HG03469 (cell line): ENCODE results near the gene YPEL4.

Experiments used
- ATAC-seq: cut with Tn5 transposase; IDR thresholded peaks from one replicate; pipeline ENCODE4 v1.9.1; 2021; ENCODE audit warnings: mild to moderate bottlenecking, moderate library complexity, moderate number of reproducible peaks; ENCODE audit not compliant: unreplicated experiment

Gene YPEL4

GRCh38 chr11:57651408-57651807, 1.7 kb upstream of the YPEL4 start:
- no peak for ATAC-seq

- no peak for ATAC-seq
These were observed 1.0 kb upstream of the YPEL4 start for GRCh38 chr11:57650739-57651090.

- no peak for ATAC-seq
These were observed 644 bp downstream of the YPEL4 start for GRCh38 chr11:57648801-57649735.

GRCh38 chr11:57647960-57648800, 1.5 kb downstream of the YPEL4 start:
- no peak for ATAC-seq

- no peak for ATAC-seq
These were observed 2.3 kb downstream of the YPEL4 start for GRCh38 chr11:57647372-57647771.

GRCh38 chr11:57646799-57647303, 2.9 kb downstream of the YPEL4 start:
- no peak for ATAC-seq

GRCh38 chr11:57646194-57646798, 3.4 kb downstream of the YPEL4 start:
- no peak for ATAC-seq

GRCh38 chr11:57645689-57646085, 4.0 kb downstream of the YPEL4 start:
- no peak for ATAC-seq

- peak; percentile 30 for ATAC-seq
These were observed 4.7 kb downstream of the YPEL4 start for GRCh38 chr11:57644748-57645688.

- no peak for ATAC-seq
These were observed 5.9 kb downstream of the YPEL4 start for GRCh38 chr11:57643802-57644201.

GRCh38 chr11:57641011-57641807, 8.5 kb downstream of the YPEL4 start:
- ATAC-seq, result no peak

GRCh38 chr11:57640068-57640800, 9.5 kb downstream of the YPEL4 start:
- no peak for ATAC-seq

- ATAC-seq, result no peak
These were observed 10.2 kb downstream of the YPEL4 start for GRCh38 chr11:57639321-57640067.

GRCh38 chr11:57638811-57639320, 10.8 kb downstream of the YPEL4 start:
- no peak for ATAC-seq

- no peak for ATAC-seq
These were observed 11.5 kb downstream of the YPEL4 start for GRCh38 chr11:57638005-57638781.

GRCh38 chr11:57637626-57638004, 12.1 kb downstream of the YPEL4 start:
- ATAC-seq, result no peak

GRCh38 chr11:57635246-57635645, 14.5 kb downstream of the YPEL4 start:
- no peak for ATAC-seq
